Spleen (tissue), 7 donors: ENCODE data around the gene LIMK1.

ENCODE experiments used
- CTCF ChIP-seq, 11 experiments: fragments of 200-600 bp in 7 of 11; fragments of 450-650 bp in 4 of 11; sonication (generic) in 4 of 11; IDR thresholded peaks in 8 of 11; conservative IDR thresholded peaks in 3 of 11; 1 replicate in 7 of 11; 2 replicates in 4 of 11; pipeline versions ENCODE4 v1.4.0 to v1.8.0; 2016 to 2021; ENCODE audit warnings: antibody characterized with exemption in 11 of 11, inconsistent platforms in 4 of 11, mild to moderate bottlenecking in 1 of 11
- POLR2A ChIP-seq, 3 donors: fragments of 450-650 bp; IDR thresholded peaks; one replicate each; pipeline ENCODE4 v1.5.1; 2017; ENCODE audit warnings: antibody characterized with exemption in 3 of 3, mild to moderate bottlenecking in 1 of 3
- POLR2AphosphoS5 ChIP-seq, 3 donors: sonication (generic); formaldehyde crosslinking; IDR thresholded peaks; one replicate each; pipeline ENCODE4 v1.5.1; 2017; ENCODE audit warnings: antibody characterized with exemption in 3 of 3
- donor health status: DM: no; HTN: no; CAD: no; lungs with moderate emphysema.
- donor health status: DM: no; HTN: no; CAD: no.
- donor health status: DM: no; HTN: no; CAD: no.

- TF ChIP-seq CTCF (IDR thresholded peaks at IDR 0.05 in 8 of 11, conservative IDR thresholded peaks at IDR 0.05 in 3 of 11) (no peak), POLR2AphosphoS5 (IDR thresholded peaks at IDR 0.05) (no peak), POLR2A (IDR thresholded peaks at IDR 0.05) (no peak)
Measured at GRCh38 chr7:74138945-74139843, 55.6 kb downstream of the LIMK1 start.
